ENCODE measurements around the gene ERFE. TPM values are rescaled to one million over a fixed set of nuclear protein-coding genes. Genes with fewer than 3 reads are reported as not detected.

Gene ERFE
- total and polyA plus RNA-seq, 2 donors (not counting 1 experiment from before 2014, with no cell fraction given): 0.17 TPM; not detected in 1

- DNase-seq: no peak
- Histone ChIP-seq H3K36me3 (replicated peaks in 1 of 2; ENCODE audit: control extremely low read depth in 1 of 2, control insufficient read depth in 1 of 2, extremely low read depth in 1 of 2, insufficient read depth in 2 of 2, low read length in 1 of 2) (no peaks in the 10 kb centered on the region), H2AFZ (ENCODE audit: insufficient read depth, low read depth, low read length, poor library complexity, severe bottlenecking) (no peak overlapping the region), H3K4me3 (ENCODE audit: control extremely low read depth in 1 of 5, extremely low read depth in 1 of 5, insufficient read depth in 1 of 5, low read depth in 2 of 5, low read length in 4 of 5) (no peak overlapping the region), H4K20me1 (ENCODE audit: control insufficient read depth, insufficient read depth, low read length, poor library complexity, severe bottlenecking) (no peaks in the 10 kb centered on the region), H3K4me2 (replicated peaks; ENCODE audit: low read depth, low read length, poor library complexity, severe bottlenecking) (no peak overlapping the region), H3K27me3 (replicated peaks in 1 of 4; ENCODE audit: control extremely low read depth in 1 of 4, control insufficient read depth in 3 of 4, insufficient read depth in 4 of 4, low read length in 3 of 4) (peaks cover 0 to 35% (median 8%) of the 10 kb centered on the region in 4 experiments), H3K9ac (ENCODE audit: low read length) (no peak overlapping the region), H3K9me3 (ENCODE audit: control extremely low read depth in 1 of 3, control insufficient read depth in 2 of 3, insufficient read depth in 1 of 3, low read length in 2 of 3) (peaks cover 0 to 17% (median 0%) of the 10 kb centered on the region in 3 donors), H3K27ac (ENCODE audit: low read length in 2 of 2) (no peak overlapping the region), H3K4me1 (ENCODE audit: control insufficient read depth in 2 of 2, insufficient read depth in 2 of 2, low read length in 2 of 2) (peaks cover 16 to 19% of the 10 kb centered on the region in 2 donors), H3K79me2 (ENCODE audit: control insufficient read depth, insufficient read depth, low read length) (no peaks in the 10 kb centered on the region)
- CTCF ChIA-PET: interaction anchor here (1.4 to 2.9 kb wide), 3 partner anchors 10 to 303 kb away, joined by 4 to 22 read pairs (median 4); no protein-coding TSS in a partner anchor
- POLR2A ChIA-PET: interaction anchor here (0.6 to 0.7 kb wide), 2 partner anchors 10 to 15 kb away, joined by 4 to 5 read pairs; no protein-coding TSS in a partner anchor
- no peak for ATAC-seq (ENCODE audit: low read depth)
- no peaks in the 10 kb centered on the region for H3K9me3 Mint-ChIP-seq (ENCODE audit: insufficient read depth)
- H3K27ac Mint-ChIP-seq: peak overlapping the region; percentile 32
- WGBS (ENCODE audit: insufficient coverage): 89% methylated on average over 14 of the region's 21 CpGs
- H3K27me3 Mint-ChIP-seq: peaks cover 21% of the 10 kb centered on the region
- no peak overlapping the region for H3K4me3 Mint-ChIP-seq
- H3K4me1 Mint-ChIP-seq: peaks cover 15% of the 10 kb centered on the region
- TF ChIP-seq EZH2 (IDR thresholded peaks at IDR 0.05; ENCODE audit: borderline replicate concordance, insufficient read depth, low read depth, low read length, poor library complexity, severe bottlenecking) (no peak), CTCF (IDR thresholded peaks at IDR 0.05) (no peak)
- intact Hi-C loops (cut with micrococcal nuclease): no loop called here
These were observed 2.7 kb downstream of the ERFE start for GRCh38 chr2:238161291-238162051.

GRCh38 chr2:238162251-238162845 is 3.6 kb downstream of the ERFE start:
- Histone ChIP-seq H3K79me2 (ENCODE audit: control insufficient read depth, insufficient read depth, low read length) (no peaks in the 10 kb centered on the region), H3K4me1 (ENCODE audit: control insufficient read depth in 2 of 2, insufficient read depth in 2 of 2, low read length in 2 of 2) (peaks cover 16 to 19% of the 10 kb centered on the region in 2 donors), H3K27me3 (replicated peaks in 1 of 4; ENCODE audit: control extremely low read depth in 1 of 4, control insufficient read depth in 3 of 4, insufficient read depth in 4 of 4, low read length in 3 of 4) (peaks cover 0 to 35% (median 8%) of the 10 kb centered on the region in 4 experiments), H3K27ac (ENCODE audit: low read length in 2 of 2) (no peak overlapping the region), H2AFZ (ENCODE audit: insufficient read depth, low read depth, low read length, poor library complexity, severe bottlenecking) (no peak overlapping the region), H3K36me3 (replicated peaks in 1 of 2; ENCODE audit: control extremely low read depth in 1 of 2, control insufficient read depth in 1 of 2, extremely low read depth in 1 of 2, insufficient read depth in 2 of 2, low read length in 1 of 2) (no peaks in the 10 kb centered on the region), H3K4me3 (ENCODE audit: control extremely low read depth in 1 of 5, extremely low read depth in 1 of 5, insufficient read depth in 1 of 5, low read depth in 2 of 5, low read length in 4 of 5) (no peak overlapping the region), H3K9me3 (ENCODE audit: control extremely low read depth in 1 of 3, control insufficient read depth in 2 of 3, insufficient read depth in 1 of 3, low read length in 2 of 3) (peaks cover 0 to 17% (median 0%) of the 10 kb centered on the region in 3 donors), H3K9ac (ENCODE audit: low read length) (no peak overlapping the region), H3K4me2 (replicated peaks; ENCODE audit: low read depth, low read length, poor library complexity, severe bottlenecking) (no peak overlapping the region), H4K20me1 (ENCODE audit: control insufficient read depth, insufficient read depth, low read length, poor library complexity, severe bottlenecking) (no peaks in the 10 kb centered on the region)
- CTCF ChIA-PET: interaction anchor here (0.9 kb wide), 1 partner anchor 9 kb away, joined by 3 read pairs; no protein-coding TSS in a partner anchor
- 91% methylated on average over 11 of the region's 14 CpGs for WGBS (ENCODE audit: insufficient coverage)
- no peaks in the 10 kb centered on the region for H3K9me3 Mint-ChIP-seq (ENCODE audit: insufficient read depth)
- no peak for TF ChIP-seq CTCF (IDR thresholded peaks at IDR 0.05)
- no peak for TF ChIP-seq EZH2 (IDR thresholded peaks at IDR 0.05; ENCODE audit: borderline replicate concordance, insufficient read depth, low read depth, low read length, poor library complexity, severe bottlenecking)
- H3K4me3 Mint-ChIP-seq: no peak overlapping the region
- ATAC-seq (ENCODE audit: low read depth) (no peak), DNase-seq (no peak)
- POLR2A ChIA-PET: no interaction called here
- peaks cover 15% of the 10 kb centered on the region for H3K4me1 Mint-ChIP-seq
- intact Hi-C loops (cut with micrococcal nuclease): no loop called here
- H3K27ac Mint-ChIP-seq: no peak overlapping the region
- peaks cover 21% of the 10 kb centered on the region for H3K27me3 Mint-ChIP-seq

All from B cell (primary cell).